ENCODE data around the gene ERICH3. TPM values are rescaled to one million over a fixed set of nuclear protein-coding genes. Genes with fewer than 3 reads are reported as not detected.

Gene ERICH3
- total RNA-seq, 1 experiment from 2014 or later: not detected

- Mint-ChIP-seq H3K4me1 (ENCODE audit: low read depth, unreplicated experiment) (no peaks in the 10 kb centered on the region), H3K27ac (ENCODE audit: unreplicated experiment) (no peak overlapping the region), H3K4me3 (ENCODE audit: unreplicated experiment) (no peak overlapping the region), H3K36me3 (ENCODE audit: insufficient read depth, unreplicated experiment) (no peaks in the 10 kb centered on the region), H3K27me3 (ENCODE audit: insufficient read depth, unreplicated experiment) (peaks cover 5% of the 10 kb centered on the region), H3K9me3 (ENCODE audit: unreplicated experiment) (no peaks in the 10 kb centered on the region)
- Histone ChIP-seq H3K4me3 (ENCODE audit: low read depth, low read length) (no peak overlapping the region), H3K27me3 (replicated peaks; ENCODE audit: control insufficient read depth, insufficient read depth, low read length) (no peaks in the 10 kb centered on the region), H3K36me3 (ENCODE audit: control insufficient read depth, insufficient read depth, low read length) (no peaks in the 10 kb centered on the region), H3K9me3 (no peaks in the 10 kb centered on the region), H3K4me1 (no peaks in the 10 kb centered on the region)
- ChIA-PET CTCF (no interaction called here), POLR2A (no interaction called here)
- intact Hi-C loops (cut with micrococcal nuclease; ENCODE audit: unreplicated experiment): no loop called here
- TF ChIP-seq CTCF (IDR thresholded peaks at IDR 0.05; ENCODE audit: insufficient read depth in 1 of 2, low read depth in 1 of 2, low read length in 1 of 2, severe bottlenecking in 1 of 2, unreplicated experiment in 1 of 2): no peak
- DNase-seq: no peak
- no TSS peak for BruUV-seq (replicated peaks)
Observed at GRCh38 chr1:74528123-74528522, 145.5 kb downstream of the ERICH3 start.

GRCh38 chr1:74526708-74527107, 146.9 kb downstream of the ERICH3 start:
- Histone ChIP-seq H3K27me3 (replicated peaks; ENCODE audit: control insufficient read depth, insufficient read depth, low read length) (no peaks in the 10 kb centered on the region), H3K36me3 (ENCODE audit: control insufficient read depth, insufficient read depth, low read length) (no peaks in the 10 kb centered on the region), H3K4me3 (ENCODE audit: low read depth, low read length) (no peak overlapping the region), H3K9me3 (no peaks in the 10 kb centered on the region), H3K4me1 (no peaks in the 10 kb centered on the region)
- no peak for DNase-seq
- Mint-ChIP-seq H3K4me1 (ENCODE audit: low read depth, unreplicated experiment) (no peaks in the 10 kb centered on the region), H3K27me3 (ENCODE audit: insufficient read depth, unreplicated experiment) (peaks cover 8% of the 10 kb centered on the region), H3K9me3 (ENCODE audit: unreplicated experiment) (no peaks in the 10 kb centered on the region), H3K4me3 (ENCODE audit: unreplicated experiment) (no peak overlapping the region), H3K36me3 (ENCODE audit: insufficient read depth, unreplicated experiment) (no peaks in the 10 kb centered on the region), H3K27ac (ENCODE audit: unreplicated experiment) (no peak overlapping the region)
- ChIA-PET POLR2A (no interaction called here), CTCF (no interaction called here)
- BruUV-seq (replicated peaks): no TSS peak
- no peak for TF ChIP-seq CTCF (IDR thresholded peaks at IDR 0.05; ENCODE audit: insufficient read depth in 1 of 2, low read depth in 1 of 2, low read length in 1 of 2, severe bottlenecking in 1 of 2, unreplicated experiment in 1 of 2)
- intact Hi-C loops (cut with micrococcal nuclease; ENCODE audit: unreplicated experiment): no loop called here

GRCh38 chr1:74523873-74524480, 149.6 kb downstream of the ERICH3 start:
- Histone ChIP-seq H3K9me3 (no peaks in the 10 kb centered on the region), H3K27me3 (replicated peaks; ENCODE audit: control insufficient read depth, insufficient read depth, low read length) (no peaks in the 10 kb centered on the region), H3K36me3 (ENCODE audit: control insufficient read depth, insufficient read depth, low read length) (no peaks in the 10 kb centered on the region), H3K4me3 (ENCODE audit: low read depth, low read length) (no peak overlapping the region), H3K4me1 (no peaks in the 10 kb centered on the region)
- H3K4me3 Mint-ChIP-seq (ENCODE audit: unreplicated experiment): no peak overlapping the region
- H3K27ac Mint-ChIP-seq (ENCODE audit: unreplicated experiment): no peak overlapping the region
- intact Hi-C loops (cut with micrococcal nuclease; ENCODE audit: unreplicated experiment): no loop called here
- peaks cover 13% of the 10 kb centered on the region for H3K27me3 Mint-ChIP-seq (ENCODE audit: insufficient read depth, unreplicated experiment)
- ChIA-PET CTCF (no interaction called here), POLR2A (no interaction called here)
- H3K4me1 Mint-ChIP-seq (ENCODE audit: low read depth, unreplicated experiment): no peaks in the 10 kb centered on the region
- H3K36me3 Mint-ChIP-seq (ENCODE audit: insufficient read depth, unreplicated experiment): no peaks in the 10 kb centered on the region
- H3K9me3 Mint-ChIP-seq (ENCODE audit: unreplicated experiment): no peaks in the 10 kb centered on the region
- TF ChIP-seq CTCF (IDR thresholded peaks at IDR 0.05; ENCODE audit: insufficient read depth in 1 of 2, low read depth in 1 of 2, low read length in 1 of 2, severe bottlenecking in 1 of 2, unreplicated experiment in 1 of 2): no peak
- no peak for DNase-seq
- BruUV-seq (replicated peaks): no TSS peak
